HCT116 (cell line): ENCODE data around the gene TXLNB. TPM values are rescaled to one million over a fixed set of nuclear protein-coding genes. Genes with fewer than 3 reads are reported as not detected.
A peak's percentile ranks its signal among the peaks of the same experiment; 100 is the strongest.
"Not testable (repeated sequence)": the region's sequence is repeated elsewhere in the genome, so short reads cannot be mapped to it uniquely, and the experiment has no call there.

Experiments
- ATAC-seq: fragments of 200-7000 bp; cut with Tn5 transposase; 2 replicates; pipeline ENCODE4 v1.9.1; 2020; ENCODE audit warnings: mild to moderate bottlenecking, moderate library complexity
- BruUV-seq: library from RNA; stranded (reverse); fragments of 400-500 nt; replicated peaks from 2 replicates; lab custom pipeline; 2021; lab: Mats Ljungman, UMichigan
- CTCF ChIA-PET: fragments of 300-600 bp; sonication (Branson Sonifier 250); formaldehyde crosslinking; loops from one replicate; lab custom pipeline; 2021; ENCODE audit warnings: antibody characterized with exemption; lab: Charles Lee
- POLR2A ChIA-PET: fragments of 300-600, 350-600 bp; sonication (Branson Sonifier 250); formaldehyde crosslinking; loops from one replicate; lab custom pipeline; 2021; ENCODE audit warnings: antibody characterized with exemption; lab: Charles Lee
- RAD21 ChIA-PET, 2 experiments: fragments of 300-600 bp; sonication (Branson Sonifier 250); formaldehyde crosslinking; loops; one replicate each; lab custom pipeline; 2023; ENCODE audit warnings: low total read pairs in 2 of 2; ENCODE audit not compliant: uncharacterized antibody in 2 of 2, unreplicated experiment in 2 of 2, low non-redundant PET in 1 of 2; lab: Charles Lee
- DNase-seq: peaks from one replicate; pipeline ENCODE4 v3.0.0-alpha.2; 2010; ENCODE audit warnings: low read depth, low spot score
- H2AFZ ChIP-seq: fragments of 200-600 bp; shearing (Covaris generic), sonication (generic); 2 replicates; pipeline ENCODE4 v1.6.1; 2017; ENCODE audit warnings: low read depth, mixed run types, mixed read lengths, antibody characterized with exemption, low read length; ENCODE audit not compliant: poor library complexity, severe bottlenecking
- H3K27ac ChIP-seq: 2 replicates; pipeline ENCODE4 v1.5.1; 2012; ENCODE audit warnings: low read depth, low read length
- H3K27me3 ChIP-seq: fragments of 200-600 bp; sonication (generic); 2 replicates; pipeline ENCODE4 v1.6.1; 2016; ENCODE audit warnings: mixed run types, low read length, mixed read lengths; ENCODE audit not compliant: insufficient read depth
- H3K36me3 ChIP-seq, 2 experiments: fragments of 200-500 bp in 1 of 2; fragments of 200-600 bp in 1 of 2; sonication (Bioruptor generic) in 1 of 2; sonication (generic) in 1 of 2; 2 replicates each; pipeline versions ENCODE4 v1.5.1 to v1.6.1; 2014 to 2016; ENCODE audit warnings: low read length in 2 of 2, inconsistent platforms in 1 of 2, mixed read lengths in 1 of 2, mixed run types in 1 of 2; ENCODE audit not compliant: insufficient read depth in 2 of 2, control insufficient read depth in 1 of 2
- H3K4me1 ChIP-seq, 2 experiments: fragments of 200-600 bp in 1 of 2; sonication (generic) in 1 of 2; 2 replicates each; pipeline versions ENCODE4 v1.5.1 to v1.6.1; 2012 to 2017; ENCODE audit warnings: low read length in 2 of 2, inconsistent platforms in 1 of 2, mild to moderate bottlenecking in 1 of 2, mixed read lengths in 1 of 2, mixed run types in 1 of 2, moderate library complexity in 1 of 2; ENCODE audit not compliant: insufficient read depth in 2 of 2, control insufficient read depth in 1 of 2
- H3K4me2 ChIP-seq: fragments of 200-600 bp; sonication (generic); 2 replicates; pipeline ENCODE4 v1.6.1; 2017; ENCODE audit warnings: mixed run types, low read length, mixed read lengths
- H3K4me3 ChIP-seq, 2 experiments: fragments of 200-600 bp in 1 of 2; sonication (generic) in 1 of 2; replicated peaks in 1 of 2; 2 replicates each; pipeline ENCODE4 v1.5.1; 2011 to 2016; ENCODE audit warnings: low read length in 2 of 2, control low read depth in 1 of 2, low read depth in 1 of 2, mild to moderate bottlenecking in 1 of 2, mixed read lengths in 1 of 2, mixed run types in 1 of 2
- H3K79me2 ChIP-seq: fragments of 200-600 bp; sonication (generic); 2 replicates; pipeline ENCODE4 v1.6.1; 2017; ENCODE audit warnings: mild to moderate bottlenecking, mixed run types, low read length, moderate library complexity, mixed read lengths; ENCODE audit not compliant: insufficient read depth
- H3K9ac ChIP-seq: fragments of 200-600 bp; sonication (generic); 2 replicates; pipeline ENCODE4 v1.6.1; 2016; ENCODE audit warnings: low read length, mixed read lengths
- H3K9me2 ChIP-seq: fragments of 200-600 bp; sonication (generic), shearing (Covaris generic); 2 replicates; pipeline ENCODE4 v1.6.1; 2017; ENCODE audit warnings: mixed run types, mild to moderate bottlenecking, moderate library complexity; ENCODE audit not compliant: insufficient read depth
- H3K9me3 ChIP-seq, 2 experiments: fragments of 200-500 bp in 1 of 2; fragments of 200-600 bp in 1 of 2; sonication (Bioruptor generic) in 1 of 2; sonication (generic) in 1 of 2; 2 replicates each; pipeline ENCODE4 v1.6.1; 2014 to 2017; ENCODE audit warnings: low read length in 2 of 2, mixed read lengths in 2 of 2, inconsistent platforms in 1 of 2, low read depth in 1 of 2, mild to moderate bottlenecking in 1 of 2, mixed run types in 1 of 2, moderate library complexity in 1 of 2; ENCODE audit not compliant: control insufficient read depth in 1 of 2, insufficient read depth in 1 of 2
- H4K20me1 ChIP-seq: fragments of 200-600 bp; sonication (generic), shearing (Covaris generic); 2 replicates; pipeline ENCODE4 v1.6.1; 2017; ENCODE audit warnings: mixed run types, mild to moderate bottlenecking, moderate library complexity; ENCODE audit not compliant: insufficient read depth
- CEBPB ChIP-seq: IDR thresholded peaks from 2 replicates; pipeline ENCODE4 v1.6.1; 2012; ENCODE audit warnings: low read depth
- EGR1 ChIP-seq: IDR thresholded peaks from 2 replicates; pipeline ENCODE4 v1.6.1; 2012; ENCODE audit warnings: low read depth
- POLR2A ChIP-seq: IDR thresholded peaks from 2 replicates; pipeline ENCODE4 v1.7.0; 2011; ENCODE audit warnings: borderline replicate concordance; ENCODE audit not compliant: insufficient read depth, insufficient read length; ENCODE audit errors: extremely low read depth
- intact Hi-C: fragments of 100-400 bp; cut with micrococcal nuclease; formaldehyde crosslinking; loops from 2 replicates; pipeline ENCODE4 v1.10.0; 2022
- total RNA-seq: library from RNA; stranded (reverse); gene quantifications from one replicate; pipeline ENCODE4 v1.2.1, GENCODE V29; 2021; ENCODE audit not compliant: unreplicated experiment
- TF ChIP-seq, protein P1 (sequence below): IDR thresholded peaks from 2 replicates; pipeline ENCODE4 v1.6.1; 2012

The TXLNB gene
- total RNA-seq, 1 experiment from 2014 or later: 0.05 TPM

- H3K9me2 ChIP-seq, H3K4me3 ChIP-seq, POLR2A ChIA-PET, DNase-seq, H3K9ac ChIP-seq, RAD21 ChIA-PET, H3K9me3 ChIP-seq, H4K20me1 ChIP-seq, H3K79me2 ChIP-seq, H3K27me3 ChIP-seq, H3K27ac ChIP-seq, CTCF ChIA-PET, ATAC-seq, BruUV-seq, intact Hi-C loops, H2AFZ ChIP-seq, H3K36me3 ChIP-seq, H3K4me2 ChIP-seq: not testable (repeated sequence)
- peaks cover 5 to 12% of the 10 kb centered on the region in 2 experiments; a peak in 3 of 4 replicates for H3K4me1 ChIP-seq
These were observed 1.4 kb upstream of the TXLNB start for GRCh38 chr6:139293230-139293629.

- H3K9ac ChIP-seq: no peak overlapping the region
- H3K9me3 ChIP-seq: no peaks in the 10 kb centered on the region
- H4K20me1 ChIP-seq: no peaks in the 10 kb centered on the region
- no peaks in the 10 kb centered on the region for H3K36me3 ChIP-seq
- RAD21 ChIA-PET: no interaction called here
- CTCF ChIA-PET: no interaction called here
- no peak for TF ChIP-seq POLR2A
- TF ChIP-seq EGR1: no peak
- TF ChIP-seq, protein P1, sequence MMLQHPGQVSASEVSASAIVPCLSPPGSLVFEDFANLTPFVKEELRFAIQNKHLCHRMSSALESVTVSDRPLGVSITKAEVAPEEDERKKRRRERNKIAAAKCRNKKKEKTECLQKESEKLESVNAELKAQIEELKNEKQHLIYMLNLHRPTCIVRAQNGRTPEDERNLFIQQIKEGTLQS: no peak
- no peak for TF ChIP-seq CEBPB
- no peaks in the 10 kb centered on the region for H3K79me2 ChIP-seq
- H3K4me2 ChIP-seq: no peak overlapping the region
- H2AFZ ChIP-seq: peak overlapping the region; percentile 57
- no peaks in the 10 kb centered on the region for H3K9me2 ChIP-seq
- POLR2A ChIA-PET: no interaction called here
- no peaks in the 10 kb centered on the region for H3K27me3 ChIP-seq
- H3K4me1 ChIP-seq: peaks cover 5 to 12% of the 10 kb centered on the region in 2 experiments; a peak in 3 of 4 replicates
- DNase-seq: no peak
- intact Hi-C loops: no loop called here
- no peak overlapping the region for H3K27ac ChIP-seq
- no peak overlapping the region for H3K4me3 ChIP-seq
- ATAC-seq: no peak
- no TSS peak for BruUV-seq
These were observed 949 bp downstream of the TXLNB start for GRCh38 chr6:139290787-139291311.
